C4-2B (cell line): ENCODE measurements around the gene NTRK2.

Experiments
- CTCF ChIP-seq: fragments of 450-650 bp; conservative IDR thresholded peaks from 2 replicates; pipeline ENCODE4 v1.5.1; 2017; ENCODE audit warnings: mild to moderate bottlenecking
- ZFX ChIP-seq: fragments of 450-650 bp; IDR thresholded peaks from 2 replicates; pipeline ENCODE4 v1.6.1; 2017

DNA sequence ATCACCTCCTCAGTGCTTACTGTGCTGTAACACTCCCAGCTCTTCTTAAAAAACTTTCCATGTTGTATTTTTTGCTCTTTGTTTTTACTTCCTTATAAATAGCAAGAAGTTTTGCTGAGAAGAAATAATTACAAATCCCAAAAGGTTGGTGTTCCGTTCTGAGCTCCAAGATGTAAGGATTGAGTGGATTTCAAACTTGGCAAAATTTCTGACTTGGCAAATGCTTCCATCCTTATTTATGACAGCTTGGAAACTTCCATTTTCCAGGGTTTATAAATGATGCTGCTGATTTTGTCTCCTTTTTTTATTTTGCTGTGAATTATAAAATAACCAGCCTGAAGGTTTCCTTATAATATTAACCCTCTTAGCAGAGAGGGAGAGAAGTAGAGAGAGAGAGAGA is 151.9 kb downstream of the NTRK2 start:
- TF ChIP-seq CTCF (no peak), ZFX (no peak)
